HepG2 (cell line): ENCODE results near the gene SH3PXD2A. TPM values are rescaled to one million over a fixed set of nuclear protein-coding genes. Genes with fewer than 3 reads are reported as not detected.

Experiments used
- ARHGAP35 ChIP-seq: sonication (generic); formaldehyde crosslinking; IDR thresholded peaks from 2 replicates; pipeline ENCODE4 v1.9.0; 2022; ENCODE audit warnings: mild to moderate bottlenecking, inconsistent platforms, moderate library complexity, missing genetic modification reagents, borderline replicate concordance
- ARID3A ChIP-seq: IDR thresholded peaks from 2 replicates; pipeline ENCODE4 v1.6.1; 2012; ENCODE audit warnings: low read depth, low read length, improper control_type of control experiment
- ETV5 ChIP-seq: IDR thresholded peaks from 2 replicates; pipeline ENCODE4 v1.6.1; 2018; ENCODE audit warnings: missing biosample characterization, missing genetic modification reagents, inconsistent platforms, borderline replicate concordance
- JUND ChIP-seq: sonication (generic); formaldehyde crosslinking; IDR thresholded peaks from 2 replicates; pipeline ENCODE4 v1.8.0; 2022; ENCODE audit warnings: mild to moderate bottlenecking, missing genetic modification reagents
- NR2F1 ChIP-seq, 2 experiments: fragments of 450-650 bp in 1 of 2; formaldehyde crosslinking in 1 of 2; IDR thresholded peaks; 2 replicates each; pipeline versions ENCODE4 v1.5.0 to v1.6.1; 2016 to 2020; ENCODE audit warnings: mild to moderate bottlenecking in 1 of 2, missing compliant biosample characterization in 1 of 2, missing genetic modification reagents in 1 of 2, moderate library complexity in 1 of 2
- POLR2A ChIP-seq, 2 experiments: IDR thresholded peaks; 2 replicates each; pipeline ENCODE4 v1.6.1; 2011; ENCODE audit warnings: low read depth in 2 of 2, low read length in 2 of 2, mild to moderate bottlenecking in 1 of 2, moderate library complexity in 1 of 2; ENCODE audit not compliant: insufficient read depth in 1 of 2
- SATB2 ChIP-seq: sonication (generic); formaldehyde crosslinking; IDR thresholded peaks from 2 replicates; pipeline ENCODE4 v1.5.0; 2020; ENCODE audit warnings: missing genetic modification reagents
- THAP11 ChIP-seq: IDR thresholded peaks from 2 replicates; pipeline ENCODE4 v1.6.1; 2016; ENCODE audit warnings: missing biosample characterization, missing genetic modification reagents
- ZBTB25 ChIP-seq: IDR thresholded peaks from 2 replicates; pipeline ENCODE4 v1.6.1; 2018; ENCODE audit warnings: missing genetic modification reagents
- ZNF143 ChIP-seq: sonication (generic); formaldehyde crosslinking; IDR thresholded peaks from 2 replicates; pipeline ENCODE4 v1.4.0; 2020; ENCODE audit warnings: missing genetic modification reagents
- ZNF484 ChIP-seq: sonication (generic); formaldehyde crosslinking; IDR thresholded peaks from 2 replicates; pipeline ENCODE4 v1.5.1; 2020; ENCODE audit warnings: mild to moderate bottlenecking, low read depth, missing genetic modification reagents, borderline replicate concordance
- polyA plus RNA-seq, 8 experiments: library from polyadenylated mRNA; depleted of rRNA in 3 of 8; stranded (reverse) in 7 of 8; unstranded in 1 of 8; fragments of >200 nt; fragmentation: Illumina TruSeq in 4 of 8; extraction: Trizol in 4 of 8; gene quantifications; 2 replicates each; pipeline versions ENCODE4 v1.2.1 to v1.2.3, GENCODE V29; 2011 to 2016; ENCODE audit warnings: low read depth in 4 of 8, missing spikeins in 1 of 8, mixed read lengths in 1 of 8; ENCODE audit not compliant: insufficient read depth in 1 of 8
- total RNA-seq, 5 experiments: library from RNA; depleted of rRNA; stranded (reverse); fragments of >200 nt; fragmentation: Illumina TruSeq; extraction: Trizol; gene quantifications; 2 replicates each; pipeline ENCODE4 v1.2.3, GENCODE V29; 2016; ENCODE audit warnings: low read depth in 1 of 5
- TF ChIP-seq, protein P1 (sequence below): fragments of 450-650 bp; IDR thresholded peaks from 2 replicates; pipeline ENCODE4 v1.6.1; 2016
- TF ChIP-seq, protein P2 (sequence below): sonication (generic); formaldehyde crosslinking; IDR thresholded peaks from 2 replicates; pipeline ENCODE4 v1.4.0; 2020; ENCODE audit warnings: mild to moderate bottlenecking, low read depth, missing genetic modification reagents
- TF ChIP-seq, protein P3 (sequence below): sonication (generic); formaldehyde crosslinking; IDR thresholded peaks from 2 replicates; pipeline ENCODE4 v1.5.1; 2020; ENCODE audit warnings: missing genetic modification reagents, mild to moderate bottlenecking, borderline replicate concordance
- TF ChIP-seq, protein P4 (sequence below), 2 experiments: sonication (generic) in 1 of 2; formaldehyde crosslinking in 1 of 2; IDR thresholded peaks; 2 replicates each; pipeline versions ENCODE4 v1.4.0 to v1.6.1; 2016 to 2020; ENCODE audit warnings: borderline replicate concordance in 1 of 2, low read depth in 1 of 2, mild to moderate bottlenecking in 1 of 2, missing genetic modification reagents in 1 of 2

SH3PXD2A gene
- total and polyA plus RNA-seq, 2 of the 13 experiments (the other 11 are each of a cell fraction or from before 2014, with no cell fraction given): 11.1 to 11.3 TPM

- peak; percentile 95 for TF ChIP-seq ZBTB25
- 0 out of 2 replicates have a peak, but pooled peaks have one; percentile 31 for TF ChIP-seq ARHGAP35 (CRISPR knock-in tag)
- TF ChIP-seq, protein P1, sequence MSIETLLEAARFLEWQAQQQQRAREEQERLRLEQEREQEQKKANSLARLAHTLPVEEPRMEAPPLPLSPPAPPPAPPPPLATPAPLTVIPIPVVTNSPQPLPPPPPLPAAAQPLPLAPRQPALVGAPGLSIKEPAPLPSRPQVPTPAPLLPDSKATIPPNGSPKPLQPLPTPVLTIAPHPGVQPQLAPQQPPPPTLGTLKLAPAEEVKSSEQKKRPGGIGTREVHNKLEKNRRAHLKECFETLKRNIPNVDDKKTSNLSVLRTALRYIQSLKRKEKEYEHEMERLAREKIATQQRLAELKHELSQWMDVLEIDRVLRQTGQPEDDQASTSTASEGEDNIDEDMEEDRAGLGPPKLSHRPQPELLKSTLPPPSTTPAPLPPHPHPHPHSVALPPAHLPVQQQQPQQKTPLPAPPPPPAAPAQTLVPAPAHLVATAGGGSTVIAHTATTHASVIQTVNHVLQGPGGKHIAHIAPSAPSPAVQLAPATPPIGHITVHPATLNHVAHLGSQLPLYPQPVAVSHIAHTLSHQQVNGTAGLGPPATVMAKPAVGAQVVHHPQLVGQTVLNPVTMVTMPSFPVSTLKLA: peak; percentile 63
- TF ChIP-seq SATB2 (CRISPR knock-in tag): no peak
- TF ChIP-seq NR2F1 (CRISPR knock-in tag; IDR thresholded peaks at IDR 0.05): peak; percentile 59 to 91; a peak in 3 of 4 replicates
- TF ChIP-seq, protein P2, sequence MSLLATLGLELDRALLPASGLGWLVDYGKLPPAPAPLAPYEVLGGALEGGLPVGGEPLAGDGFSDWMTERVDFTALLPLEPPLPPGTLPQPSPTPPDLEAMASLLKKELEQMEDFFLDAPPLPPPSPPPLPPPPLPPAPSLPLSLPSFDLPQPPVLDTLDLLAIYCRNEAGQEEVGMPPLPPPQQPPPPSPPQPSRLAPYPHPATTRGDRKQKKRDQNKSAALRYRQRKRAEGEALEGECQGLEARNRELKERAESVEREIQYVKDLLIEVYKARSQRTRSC (CRISPR knock-in tag): no peak
- TF ChIP-seq, protein P3, sequence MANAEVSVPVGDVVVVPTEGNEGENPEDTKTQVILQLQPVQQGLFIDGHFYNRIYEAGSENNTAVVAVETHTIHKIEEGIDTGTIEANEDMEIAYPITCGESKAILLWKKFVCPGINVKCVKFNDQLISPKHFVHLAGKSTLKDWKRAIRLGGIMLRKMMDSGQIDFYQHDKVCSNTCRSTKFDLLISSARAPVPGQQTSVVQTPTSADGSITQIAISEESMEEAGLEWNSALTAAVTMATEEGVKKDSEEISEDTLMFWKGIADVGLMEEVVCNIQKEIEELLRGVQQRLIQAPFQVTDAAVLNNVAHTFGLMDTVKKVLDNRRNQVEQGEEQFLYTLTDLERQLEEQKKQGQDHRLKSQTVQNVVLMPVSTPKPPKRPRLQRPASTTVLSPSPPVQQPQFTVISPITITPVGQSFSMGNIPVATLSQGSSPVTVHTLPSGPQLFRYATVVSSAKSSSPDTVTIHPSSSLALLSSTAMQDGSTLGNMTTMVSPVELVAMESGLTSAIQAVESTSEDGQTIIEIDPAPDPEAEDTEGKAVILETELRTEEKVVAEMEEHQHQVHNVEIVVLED (CRISPR knock-in tag): peak; percentile 54; the same call in 1 of the 2 replicates
- TF ChIP-seq ARID3A: peak; percentile 90
- peak; percentile 73; the same call in 1 of the 2 replicates for TF ChIP-seq JUND
- no peak for TF ChIP-seq ZNF484 (CRISPR knock-in tag)
- TF ChIP-seq ZNF143: no peak
- TF ChIP-seq ETV5 (CRISPR knock-in tag): peak; percentile 100
- TF ChIP-seq POLR2A (IDR thresholded peaks at IDR 0.05; ENCODE audit: insufficient read depth in 1 of 2, low read depth in 2 of 2, low read length in 2 of 2): peak; percentile 57 to 64; a peak in 3 of 4 replicates
- TF ChIP-seq, protein P4, sequence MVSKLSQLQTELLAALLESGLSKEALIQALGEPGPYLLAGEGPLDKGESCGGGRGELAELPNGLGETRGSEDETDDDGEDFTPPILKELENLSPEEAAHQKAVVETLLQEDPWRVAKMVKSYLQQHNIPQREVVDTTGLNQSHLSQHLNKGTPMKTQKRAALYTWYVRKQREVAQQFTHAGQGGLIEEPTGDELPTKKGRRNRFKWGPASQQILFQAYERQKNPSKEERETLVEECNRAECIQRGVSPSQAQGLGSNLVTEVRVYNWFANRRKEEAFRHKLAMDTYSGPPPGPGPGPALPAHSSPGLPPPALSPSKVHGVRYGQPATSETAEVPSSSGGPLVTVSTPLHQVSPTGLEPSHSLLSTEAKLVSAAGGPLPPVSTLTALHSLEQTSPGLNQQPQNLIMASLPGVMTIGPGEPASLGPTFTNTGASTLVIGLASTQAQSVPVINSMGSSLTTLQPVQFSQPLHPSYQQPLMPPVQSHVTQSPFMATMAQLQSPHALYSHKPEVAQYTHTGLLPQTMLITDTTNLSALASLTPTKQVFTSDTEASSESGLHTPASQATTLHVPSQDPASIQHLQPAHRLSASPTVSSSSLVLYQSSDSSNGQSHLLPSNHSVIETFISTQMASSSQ (IDR thresholded peaks at IDR 0.05; ENCODE audit: low read depth): peak; percentile 73; the same call in 1 of the 2 replicates
- TF ChIP-seq, protein P4 (CRISPR knock-in tag; IDR thresholded peaks at IDR 0.05; ENCODE audit: borderline replicate concordance): peak; percentile 95
- peak; percentile 84 for TF ChIP-seq THAP11 (CRISPR knock-in tag)
These were observed 61.2 kb downstream of the SH3PXD2A start (continued) for GRCh38 chr10:103793920-103794883.
